ENCODE measurements around the gene CDH4. TPM values are rescaled to one million over a fixed set of nuclear protein-coding genes. Genes with fewer than 3 reads are reported as not detected.

The CDH4 gene
- total RNA-seq, 1 experiment from 2014 or later, result 5.3 TPM

DNA sequence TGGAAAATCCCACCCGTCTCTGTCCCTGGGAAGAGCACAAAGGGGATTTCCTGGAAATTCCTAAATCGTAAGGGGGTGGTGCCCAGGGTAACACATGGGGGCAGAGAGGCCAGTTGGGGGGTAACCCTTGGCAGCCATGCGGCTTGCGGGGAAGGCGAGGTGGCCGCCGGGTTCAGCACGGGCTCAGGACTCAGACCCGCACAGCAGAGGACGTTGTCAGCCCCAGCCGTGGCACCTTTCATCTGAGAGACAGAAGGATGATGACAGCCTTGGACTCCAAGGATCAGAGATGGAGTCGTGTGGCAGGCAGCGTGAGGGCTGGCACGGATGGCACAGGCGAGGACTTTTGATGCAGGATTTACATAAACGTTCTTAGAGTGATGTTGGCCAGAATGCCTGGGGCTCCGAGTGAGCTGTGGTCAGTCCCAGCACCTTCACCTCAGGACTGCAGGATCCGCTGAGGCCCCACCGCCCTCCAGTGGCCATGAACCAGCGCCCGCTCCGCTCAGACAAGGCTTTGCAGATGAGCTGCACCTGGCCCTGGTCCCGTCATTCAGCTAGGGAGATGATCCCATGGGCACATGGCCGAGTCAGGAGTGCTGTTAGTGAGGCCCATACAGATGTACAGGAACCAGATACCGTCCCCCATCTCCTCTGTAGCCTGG is 623.3 kb downstream of the CDH4 start (continued):
- TF ChIP-seq, protein P1, sequence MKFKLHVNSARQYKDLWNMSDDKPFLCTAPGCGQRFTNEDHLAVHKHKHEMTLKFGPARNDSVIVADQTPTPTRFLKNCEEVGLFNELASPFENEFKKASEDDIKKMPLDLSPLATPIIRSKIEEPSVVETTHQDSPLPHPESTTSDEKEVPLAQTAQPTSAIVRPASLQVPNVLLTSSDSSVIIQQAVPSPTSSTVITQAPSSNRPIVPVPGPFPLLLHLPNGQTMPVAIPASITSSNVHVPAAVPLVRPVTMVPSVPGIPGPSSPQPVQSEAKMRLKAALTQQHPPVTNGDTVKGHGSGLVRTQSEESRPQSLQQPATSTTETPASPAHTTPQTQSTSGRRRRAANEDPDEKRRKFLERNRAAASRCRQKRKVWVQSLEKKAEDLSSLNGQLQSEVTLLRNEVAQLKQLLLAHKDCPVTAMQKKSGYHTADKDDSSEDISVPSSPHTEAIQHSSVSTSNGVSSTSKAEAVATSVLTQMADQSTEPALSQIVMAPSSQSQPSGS (CRISPR knock-in tag; IDR thresholded peaks at IDR 0.05; ENCODE audit: borderline replicate concordance, low read depth), result no peak
- no peak for TF ChIP-seq ZNF263 (CRISPR knock-in tag; IDR thresholded peaks at IDR 0.05; ENCODE audit: low read depth)
- no peak for TF ChIP-seq ZSCAN18 (CRISPR knock-in tag; IDR thresholded peaks at IDR 0.05)
- TF ChIP-seq CDX4 (CRISPR knock-in tag; IDR thresholded peaks at IDR 0.05; ENCODE audit: borderline replicate concordance), result no peak
- TF ChIP-seq ZNF512 (CRISPR knock-in tag; IDR thresholded peaks at IDR 0.05; ENCODE audit: borderline replicate concordance), result no peak
- no peak for TF ChIP-seq CTCF (IDR thresholded peaks at IDR 0.05)

DNA sequence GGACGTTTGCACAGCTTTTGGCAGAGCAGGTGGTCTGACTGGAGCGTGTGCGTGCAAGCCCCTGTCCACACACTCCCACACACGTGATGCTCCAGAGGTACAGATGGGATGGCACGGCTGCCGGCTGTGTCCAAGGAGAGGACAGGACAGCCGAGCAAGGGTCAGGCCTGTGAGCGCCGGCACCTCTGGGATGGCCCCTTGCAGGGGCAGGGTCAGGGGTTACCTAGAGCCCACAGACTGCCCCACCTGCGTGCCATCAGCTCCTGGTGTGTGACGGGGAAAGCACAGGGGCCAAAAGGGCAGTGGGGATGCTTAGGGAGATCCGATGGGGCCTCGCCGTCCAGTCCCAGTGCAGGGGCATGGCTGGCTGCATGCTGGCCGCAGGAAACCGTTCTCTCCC is 623.9 kb downstream of the CDH4 start:
- TF ChIP-seq, protein P2, sequence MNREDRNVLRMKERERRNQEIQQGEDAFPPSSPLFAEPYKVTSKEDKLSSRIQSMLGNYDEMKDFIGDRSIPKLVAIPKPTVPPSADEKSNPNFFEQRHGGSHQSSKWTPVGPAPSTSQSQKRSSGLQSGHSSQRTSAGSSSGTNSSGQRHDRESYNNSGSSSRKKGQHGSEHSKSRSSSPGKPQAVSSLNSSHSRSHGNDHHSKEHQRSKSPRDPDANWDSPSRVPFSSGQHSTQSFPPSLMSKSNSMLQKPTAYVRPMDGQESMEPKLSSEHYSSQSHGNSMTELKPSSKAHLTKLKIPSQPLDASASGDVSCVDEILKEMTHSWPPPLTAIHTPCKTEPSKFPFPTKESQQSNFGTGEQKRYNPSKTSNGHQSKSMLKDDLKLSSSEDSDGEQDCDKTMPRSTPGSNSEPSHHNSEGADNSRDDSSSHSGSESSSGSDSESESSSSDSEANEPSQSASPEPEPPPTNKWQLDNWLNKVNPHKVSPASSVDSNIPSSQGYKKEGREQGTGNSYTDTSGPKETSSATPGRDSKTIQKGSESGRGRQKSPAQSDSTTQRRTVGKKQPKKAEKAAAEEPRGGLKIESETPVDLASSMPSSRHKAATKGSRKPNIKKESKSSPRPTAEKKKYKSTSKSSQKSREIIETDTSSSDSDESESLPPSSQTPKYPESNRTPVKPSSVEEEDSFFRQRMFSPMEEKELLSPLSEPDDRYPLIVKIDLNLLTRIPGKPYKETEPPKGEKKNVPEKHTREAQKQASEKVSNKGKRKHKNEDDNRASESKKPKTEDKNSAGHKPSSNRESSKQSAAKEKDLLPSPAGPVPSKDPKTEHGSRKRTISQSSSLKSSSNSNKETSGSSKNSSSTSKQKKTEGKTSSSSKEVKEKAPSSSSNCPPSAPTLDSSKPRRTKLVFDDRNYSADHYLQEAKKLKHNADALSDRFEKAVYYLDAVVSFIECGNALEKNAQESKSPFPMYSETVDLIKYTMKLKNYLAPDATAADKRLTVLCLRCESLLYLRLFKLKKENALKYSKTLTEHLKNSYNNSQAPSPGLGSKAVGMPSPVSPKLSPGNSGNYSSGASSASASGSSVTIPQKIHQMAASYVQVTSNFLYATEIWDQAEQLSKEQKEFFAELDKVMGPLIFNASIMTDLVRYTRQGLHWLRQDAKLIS (CRISPR knock-in tag; IDR thresholded peaks at IDR 0.05; ENCODE audit: borderline replicate concordance), result no peak
- TF ChIP-seq MYBL2 (CRISPR knock-in tag; IDR thresholded peaks at IDR 0.05), result no peak
- TF ChIP-seq SOX15 (CRISPR knock-in tag; IDR thresholded peaks at IDR 0.05), result no peak
- no peak for TF ChIP-seq ZNF512 (CRISPR knock-in tag; IDR thresholded peaks at IDR 0.05; ENCODE audit: borderline replicate concordance)
- no peak for TF ChIP-seq ERG (CRISPR knock-in tag; IDR thresholded peaks at IDR 0.05)
- TF ChIP-seq ZNF121 (CRISPR knock-in tag; IDR thresholded peaks at IDR 0.05), result no peak
- no peak for TF ChIP-seq E2F5 (CRISPR knock-in tag; IDR thresholded peaks at IDR 0.05)
- no peak for TF ChIP-seq ZNF671 (CRISPR knock-in tag; IDR thresholded peaks at IDR 0.05)
- DNase-seq (ENCODE audit: low spot score), result no peak
- Mint-ChIP-seq H3K4me1 (no peaks in the 10 kb centered on the region), H3K4me3 (no peak overlapping the region), H3K36me3 (peaks cover 5% of the 10 kb centered on the region), H3K27me3 (ENCODE audit: low read depth) (peaks cover 3% of the 10 kb centered on the region), H3K9me3 (peaks cover 7% of the 10 kb centered on the region), H3K27ac (no peak overlapping the region)
- ATAC-seq, result no peak
- CTCF ChIA-PET, result interaction anchor here (0.5 to 4.7 kb wide), 14 partner anchors 8 to 624 kb away, joined by 3 to 43 read pairs (median 4); partner anchors contain the start of gene CDH4
- POLR2A ChIA-PET, result no interaction called here
